Smooth muscle cell (in vitro differentiated cells): ENCODE results near the gene RAB36. TPM values are rescaled to one million over a fixed set of nuclear protein-coding genes. Genes with fewer than 3 reads are reported as not detected.

ENCODE experiments used
- DNase-seq: peaks from one replicate; lab custom pipeline; 2025; ENCODE audit not compliant: unreplicated experiment; lab: John Stamatoyannopoulos, UW
- H2AFZ ChIP-seq: fragments of 200-600 bp; sonication (generic); 2 replicates; pipeline ENCODE4 v1.6.0; 2016; ENCODE audit warnings: antibody characterized with exemption, low read depth, mild to moderate bottlenecking
- H3F3A ChIP-seq: fragments of 200-600 bp; sonication (generic); 2 replicates; pipeline ENCODE4 v1.6.0; 2017; ENCODE audit warnings: antibody characterized with exemption, low read depth
- H3K27ac ChIP-seq: fragments of 200-600 bp; sonication (generic); 2 replicates; pipeline ENCODE4 v1.5.1; 2016; ENCODE audit warnings: low read depth, mild to moderate bottlenecking
- H3K27me3 ChIP-seq: fragments of 200-600 bp; sonication (generic); 2 replicates; pipeline ENCODE4 v1.6.1; 2016; ENCODE audit warnings: low read depth, mild to moderate bottlenecking
- H3K36me3 ChIP-seq: fragments of 200-600 bp; sonication (generic); 2 replicates; pipeline ENCODE4 v1.5.1; 2016; ENCODE audit warnings: low read depth
- H3K4me1 ChIP-seq: fragments of 200-600 bp; sonication (generic); 2 replicates; pipeline ENCODE4 v1.5.1; 2016; ENCODE audit warnings: low read depth
- H3K4me2 ChIP-seq: fragments of 200-600 bp; sonication (generic); 2 replicates; pipeline ENCODE4 v1.6.0; 2016; ENCODE audit warnings: mild to moderate bottlenecking
- H3K4me3 ChIP-seq: fragments of 200-600 bp; sonication (generic); 2 replicates; pipeline ENCODE4 v1.5.1; 2016; ENCODE audit warnings: mild to moderate bottlenecking
- H3K79me2 ChIP-seq: fragments of 200-600 bp; sonication (generic); 2 replicates; pipeline ENCODE4 v1.6.0; 2016; ENCODE audit warnings: low read depth, mild to moderate bottlenecking
- H3K9ac ChIP-seq: fragments of 200-600 bp; sonication (generic); 2 replicates; pipeline ENCODE4 v1.6.0; 2016; ENCODE audit warnings: low read depth
- H3K9me3 ChIP-seq: fragments of 200-600 bp; sonication (generic); replicated peaks from 2 replicates; pipeline ENCODE4 v1.5.1; 2016; ENCODE audit warnings: low read depth
- H4K20me1 ChIP-seq: fragments of 200-600 bp; sonication (generic); 2 replicates; pipeline ENCODE4 v1.6.0; 2016; ENCODE audit warnings: low read depth
- CTCF ChIP-seq: fragments of 200-600 bp; sonication (generic); IDR thresholded peaks from 2 replicates; pipeline ENCODE4 v1.5.1; 2017; ENCODE audit warnings: borderline replicate concordance, mild to moderate bottlenecking, antibody characterized with exemption; ENCODE audit not compliant: insufficient read depth, poor library complexity, severe bottlenecking
- WGBS: methylation state at CpG from one replicate; pipeline ENCODE4 v1.1.7; 2016; ENCODE audit warnings: low lambda C conversion rate; 5-methylcytosine and 5-hydroxymethylcytosine counted together
- polyA plus RNA-seq: library from polyadenylated mRNA; unstranded; fragments of >200 nt; fragmentation: Nextera tagmentation; extraction: Ambion mirVana; gene quantifications from 2 replicates; pipeline ENCODE4 v1.2.1, GENCODE V29; 2016
- total RNA-seq: library from RNA; depleted of rRNA; stranded (reverse); fragments of >200 nt; gene quantifications from 2 replicates; pipeline ENCODE4 v1.2.3, GENCODE V29; 2014

Gene RAB36
- total and polyA plus RNA-seq, 2 experiments from 2014 or later: 1.9 to 2.0 TPM

GRCh38 chr22:23113067-23113846, 32.0 kb upstream of the RAB36 start:
- 93% methylated on average over 14 of the region's 14 CpGs for WGBS
- DNase-seq: no peak
- H3K4me2 ChIP-seq: no peak overlapping the region

GRCh38 chr22:23113847-23114720, 31.2 kb upstream of the RAB36 start:
- 90% methylated on average over 15 of the region's 18 CpGs for WGBS
- no peaks in the 10 kb centered on the region for H3K79me2 ChIP-seq
- no peaks in the 10 kb centered on the region for H3K36me3 ChIP-seq
- no peaks in the 10 kb centered on the region for H3K27me3 ChIP-seq
- no peak for DNase-seq
- no peak overlapping the region for H3K4me3 ChIP-seq
- no peak for TF ChIP-seq CTCF
- H2AFZ ChIP-seq: no peak overlapping the region
- H3K4me1 ChIP-seq: no peaks in the 10 kb centered on the region
- H4K20me1 ChIP-seq: no peaks in the 10 kb centered on the region
- no peak overlapping the region for H3K9ac ChIP-seq
- H3K27ac ChIP-seq: no peak overlapping the region
- H3F3A ChIP-seq: no peaks in the 10 kb centered on the region
- H3K4me2 ChIP-seq: no peak overlapping the region
- no peaks in the 10 kb centered on the region for H3K9me3 ChIP-seq

More at GRCh38 chr22:23113067-23113846, 32.0 kb upstream of the RAB36 start:
- Histone ChIP-seq H3K4me3 (no peak overlapping the region), H4K20me1 (no peaks in the 10 kb centered on the region), H3K9ac (no peak overlapping the region), H3K9me3 (no peaks in the 10 kb centered on the region), H3K27ac (no peak overlapping the region), H3F3A (no peaks in the 10 kb centered on the region), H2AFZ (no peak overlapping the region), H3K36me3 (no peaks in the 10 kb centered on the region), H3K79me2 (no peaks in the 10 kb centered on the region), H3K27me3 (no peaks in the 10 kb centered on the region), H3K4me1 (no peaks in the 10 kb centered on the region)
- TF ChIP-seq CTCF: no peak

GRCh38 chr22:23114721-23115020, 30.6 kb upstream of the RAB36 start:
- H2AFZ ChIP-seq: no peak overlapping the region
- no peaks in the 10 kb centered on the region for H3F3A ChIP-seq
- no peaks in the 10 kb centered on the region for H3K27me3 ChIP-seq
- H3K27ac ChIP-seq: no peak overlapping the region
- no peak overlapping the region for H3K9ac ChIP-seq
- no peak for TF ChIP-seq CTCF
- H4K20me1 ChIP-seq: no peaks in the 10 kb centered on the region
- no peaks in the 10 kb centered on the region for H3K9me3 ChIP-seq
- no peaks in the 10 kb centered on the region for H3K4me1 ChIP-seq
- no peak overlapping the region for H3K4me2 ChIP-seq
- no peaks in the 10 kb centered on the region for H3K79me2 ChIP-seq
- WGBS: 92% methylated on average over 2 of the region's 2 CpGs
- DNase-seq: no peak
- no peaks in the 10 kb centered on the region for H3K36me3 ChIP-seq
- H3K4me3 ChIP-seq: no peak overlapping the region
